BJ (cell line): Measurements from ENCODE around the gene PTPRE. TPM values are rescaled to one million over a fixed set of nuclear protein-coding genes. Genes with fewer than 3 reads are reported as not detected.

Experiments
- CTCF ChIA-PET: fragments of 350-600 bp; formaldehyde crosslinking; extraction: SDS; loops from one replicate; lab custom pipeline; 2021; ENCODE audit warnings: antibody characterized with exemption, inconsistent platforms; lab: Yijun Ruan, JAX
- POLR2A ChIA-PET: fragments of 300-600 bp; sonication (Branson Sonifier 250); formaldehyde crosslinking; extraction: SDS; loops from one replicate; lab custom pipeline; 2021; ENCODE audit warnings: antibody characterized with exemption; lab: Charles Lee
- DNase-seq: peaks from one replicate; pipeline ENCODE4 v3.0.0-alpha.2; 2011; ENCODE audit warnings: low read depth
- H3K27me3 ChIP-seq: 2 replicates; pipeline ENCODE4 v1.6.0; 2011; ENCODE audit warnings: low read length; ENCODE audit not compliant: control insufficient read depth, insufficient read depth
- H3K36me3 ChIP-seq: 2 replicates; pipeline ENCODE4 v1.5.1; 2011; ENCODE audit warnings: low read length; ENCODE audit not compliant: control insufficient read depth, insufficient read depth
- H3K4me3 ChIP-seq: 2 replicates; pipeline ENCODE4 v1.5.1; 2011; ENCODE audit warnings: low read depth, mild to moderate bottlenecking, control low read depth, low read length
- polyA plus RNA-seq: library from polyadenylated mRNA; depleted of rRNA; stranded (reverse); fragments of >200 nt; gene quantifications from 2 replicates; pipeline ENCODE4 v1.2.3, GENCODE V29; 2011
- TF ChIP-seq, protein P1 (sequence below): IDR thresholded peaks from 2 replicates; pipeline ENCODE4 v1.5.1; 2011; ENCODE audit warnings: low read depth, mild to moderate bottlenecking, control low read depth, inconsistent platforms, low read length, moderate library complexity; ENCODE audit not compliant: insufficient read depth

PTPRE gene
- polyA plus RNA-seq, 1 experiment: 0.09 TPM

DNA sequence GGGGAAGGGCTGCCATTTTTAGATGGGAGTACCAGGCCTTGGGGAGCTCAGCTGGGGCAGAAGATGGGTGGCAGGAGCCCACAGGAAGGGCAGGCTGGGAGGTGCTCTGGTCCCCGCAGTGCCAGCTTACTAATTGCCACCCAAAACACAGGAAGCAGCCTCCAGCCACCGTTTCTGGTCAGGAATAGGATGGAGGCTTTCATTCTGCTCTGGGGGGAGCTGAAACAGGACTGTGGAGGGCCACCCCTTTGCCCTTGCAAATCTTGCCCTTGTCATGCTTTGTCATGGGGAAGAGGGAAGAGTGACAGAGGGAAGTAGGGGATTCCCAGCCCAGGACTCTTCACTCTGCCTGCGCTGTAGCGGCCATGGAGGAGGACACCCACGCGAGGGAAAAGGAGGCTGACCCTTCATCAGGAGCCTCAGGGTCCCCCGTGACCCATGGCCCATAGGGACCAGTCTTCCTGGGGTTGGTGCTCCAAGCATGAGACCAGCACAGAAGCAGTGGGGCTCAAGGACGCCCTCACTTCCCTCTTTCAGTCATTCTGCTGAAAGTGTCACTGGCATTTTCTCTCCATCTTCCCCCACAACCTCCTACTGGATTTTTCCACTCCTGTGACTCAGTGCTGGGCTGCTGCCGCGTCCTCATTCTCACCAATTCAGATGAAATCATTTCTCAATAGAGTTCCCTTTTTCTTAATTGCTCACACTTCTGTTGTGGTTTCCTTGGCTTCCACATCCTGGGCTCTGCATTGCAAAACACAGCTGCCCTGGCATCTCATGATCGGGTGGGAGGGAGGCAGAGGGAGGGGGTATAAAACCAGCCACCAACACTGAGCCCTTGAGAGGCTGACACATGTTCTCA is 157.4 kb downstream of the PTPRE start:
- H3K36me3 ChIP-seq: no peaks in the 10 kb centered on the region
- no peak for DNase-seq
- ChIA-PET CTCF (interaction anchor here (1.2 to 3.7 kb wide), 7 partner anchors 13 to 157 kb away, joined by 3 to 29 read pairs (median 4); partner anchors contain the start of gene PTPRE), POLR2A (no interaction called here)
- TF ChIP-seq, protein P1, sequence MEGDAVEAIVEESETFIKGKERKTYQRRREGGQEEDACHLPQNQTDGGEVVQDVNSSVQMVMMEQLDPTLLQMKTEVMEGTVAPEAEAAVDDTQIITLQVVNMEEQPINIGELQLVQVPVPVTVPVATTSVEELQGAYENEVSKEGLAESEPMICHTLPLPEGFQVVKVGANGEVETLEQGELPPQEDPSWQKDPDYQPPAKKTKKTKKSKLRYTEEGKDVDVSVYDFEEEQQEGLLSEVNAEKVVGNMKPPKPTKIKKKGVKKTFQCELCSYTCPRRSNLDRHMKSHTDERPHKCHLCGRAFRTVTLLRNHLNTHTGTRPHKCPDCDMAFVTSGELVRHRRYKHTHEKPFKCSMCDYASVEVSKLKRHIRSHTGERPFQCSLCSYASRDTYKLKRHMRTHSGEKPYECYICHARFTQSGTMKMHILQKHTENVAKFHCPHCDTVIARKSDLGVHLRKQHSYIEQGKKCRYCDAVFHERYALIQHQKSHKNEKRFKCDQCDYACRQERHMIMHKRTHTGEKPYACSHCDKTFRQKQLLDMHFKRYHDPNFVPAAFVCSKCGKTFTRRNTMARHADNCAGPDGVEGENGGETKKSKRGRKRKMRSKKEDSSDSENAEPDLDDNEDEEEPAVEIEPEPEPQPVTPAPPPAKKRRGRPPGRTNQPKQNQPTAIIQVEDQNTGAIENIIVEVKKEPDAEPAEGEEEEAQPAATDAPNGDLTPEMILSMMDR: no peak
- no peak overlapping the region for H3K4me3 ChIP-seq
- H3K27me3 ChIP-seq: no peaks in the 10 kb centered on the region

DNA sequence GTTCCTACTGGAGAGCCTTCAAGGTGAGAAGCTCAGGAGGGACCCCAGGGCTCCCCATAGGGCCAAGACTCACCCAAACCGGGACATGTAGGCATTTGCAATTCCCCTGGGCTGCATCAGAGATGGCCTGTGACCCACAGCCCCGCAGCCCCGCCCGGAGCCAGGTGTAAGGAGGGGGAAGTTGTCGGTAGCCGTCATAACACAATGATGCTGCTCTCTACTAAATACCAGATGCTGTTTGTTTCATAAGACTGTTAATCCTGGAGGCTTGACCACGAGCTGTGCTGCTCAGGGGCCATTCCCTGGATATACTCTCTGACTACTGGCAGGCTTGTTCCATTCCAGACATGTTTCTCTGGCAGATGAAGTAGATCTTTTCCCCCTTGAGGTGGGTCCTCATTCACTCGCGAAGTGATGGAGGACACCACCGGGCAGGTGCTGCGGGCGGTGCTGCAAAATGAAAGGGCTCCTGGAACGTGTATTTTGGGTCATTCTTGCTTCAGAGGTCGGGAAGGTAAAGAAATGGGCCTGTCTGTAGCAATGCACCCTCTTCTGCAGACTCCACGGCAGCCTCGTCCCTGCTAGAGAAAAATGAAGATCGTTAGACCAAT is 158.2 kb downstream of the PTPRE start:
- Histone ChIP-seq H3K27me3 (no peaks in the 10 kb centered on the region), H3K36me3 (no peaks in the 10 kb centered on the region), H3K4me3 (no peak overlapping the region)
- CTCF ChIA-PET: interaction anchor here (1.2 to 2.1 kb wide), 3 partner anchors 13 to 30 kb away, joined by 3 to 10 read pairs (median 4); no protein-coding TSS in a partner anchor
- POLR2A ChIA-PET: no interaction called here
- DNase-seq: no peak
- TF ChIP-seq, protein P1: no peak

DNA sequence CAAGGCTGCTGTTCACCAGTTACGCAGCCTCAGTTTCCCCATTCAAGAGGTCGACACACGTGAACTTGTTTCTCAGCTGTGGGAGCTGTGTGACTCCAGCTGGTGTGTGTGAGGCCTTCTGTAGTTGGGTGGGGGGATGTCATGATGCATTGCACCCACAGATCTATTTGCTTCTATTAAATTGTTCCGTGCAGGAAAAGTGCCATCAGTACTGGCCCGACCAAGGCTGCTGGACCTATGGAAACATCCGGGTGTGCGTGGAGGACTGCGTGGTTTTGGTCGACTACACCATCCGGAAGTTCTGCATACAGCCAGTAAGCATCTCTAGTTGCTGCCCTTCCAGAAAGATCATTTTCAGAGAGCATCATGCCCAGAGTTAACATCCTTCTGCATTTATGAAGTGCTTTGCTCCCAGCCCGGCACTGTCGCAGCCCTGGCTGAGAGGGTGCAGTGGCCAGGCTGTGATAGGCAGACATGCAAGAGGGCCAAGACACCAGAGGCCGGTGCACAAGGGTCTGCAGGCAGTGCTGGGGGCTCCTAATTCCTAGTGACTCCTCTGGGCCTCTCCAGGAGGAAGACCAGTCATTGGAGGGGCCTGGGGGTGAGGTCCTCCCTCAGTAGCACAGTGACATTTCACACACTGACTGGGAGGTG is 159.1 kb downstream of the PTPRE start:
- TF ChIP-seq, protein P1: no peak
- ChIA-PET POLR2A (no interaction called here), CTCF (interaction anchor here (1.5 kb wide), 1 partner anchor 31 kb away, joined by 10 read pairs; no protein-coding TSS in a partner anchor)
- no peak for DNase-seq
- Histone ChIP-seq H3K4me3 (no peak overlapping the region), H3K36me3 (no peaks in the 10 kb centered on the region), H3K27me3 (no peaks in the 10 kb centered on the region)

DNA sequence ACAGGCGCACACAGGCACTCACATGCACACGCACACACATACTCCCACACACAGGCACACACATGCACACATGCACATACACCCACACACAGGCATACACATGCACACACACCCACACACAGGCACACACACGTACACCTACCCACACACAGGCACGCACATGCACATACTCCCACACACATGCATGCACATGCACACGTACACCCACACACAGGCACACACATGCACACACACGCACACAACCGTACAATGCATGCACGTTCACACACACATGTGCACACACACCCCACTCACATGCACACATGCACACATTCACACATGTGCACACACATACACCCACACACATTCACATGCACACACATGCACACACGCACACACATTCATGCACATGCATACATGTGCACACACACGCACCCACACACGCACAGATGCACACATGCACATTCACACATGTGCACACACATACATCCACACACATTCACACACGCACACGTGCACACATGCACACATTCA is 160.0 kb downstream of the PTPRE start:
- TF ChIP-seq, protein P1: no peak
- H3K4me3 ChIP-seq: no peak overlapping the region
- no peaks in the 10 kb centered on the region for H3K36me3 ChIP-seq
- no peaks in the 10 kb centered on the region for H3K27me3 ChIP-seq
- ChIA-PET CTCF (no interaction called here), POLR2A (no interaction called here)
- DNase-seq: no peak
